IPS-NIHi11 (cell line): ENCODE data around the gene HS3ST4.

Experiments
- DNase-seq: peaks from one replicate; pipeline ENCODE4 v3.0.0; 2012; ENCODE audit warnings: mixed read lengths, low spot score

Gene HS3ST4

GRCh38 chr16:25823891-25824290, 132.1 kb downstream of the HS3ST4 start:
- DNase-seq: no peak

GRCh38 chr16:25827709-25828108, 135.9 kb downstream of the HS3ST4 start:
- no peak for DNase-seq

- no peak for DNase-seq
Measured at GRCh38 chr16:25828510-25828909, 136.8 kb downstream of the HS3ST4 start.

GRCh38 chr16:25832291-25832690, 140.5 kb downstream of the HS3ST4 start:
- DNase-seq: no peak

- no peak for DNase-seq
Measured at GRCh38 chr16:25834101-25834500, 142.3 kb downstream of the HS3ST4 start.

- DNase-seq: no peak
Measured at GRCh38 chr16:25835126-25835525, 143.4 kb downstream of the HS3ST4 start.

- peak; percentile 66 for DNase-seq
Measured at GRCh38 chr16:25838724-25839186, 147.0 kb downstream of the HS3ST4 start.

GRCh38 chr16:25841761-25842160, 150.0 kb downstream of the HS3ST4 start:
- no peak for DNase-seq

- DNase-seq: no peak
Measured at GRCh38 chr16:25845901-25846300, 154.1 kb downstream of the HS3ST4 start.

- no peak for DNase-seq
Measured at GRCh38 chr16:25854141-25854540, 162.4 kb downstream of the HS3ST4 start.

GRCh38 chr16:25855063-25855462, 163.3 kb downstream of the HS3ST4 start:
- DNase-seq: peak; percentile 26

- DNase-seq: peak; percentile 80
Measured at GRCh38 chr16:25855818-25856217, 164.1 kb downstream of the HS3ST4 start.

GRCh38 chr16:25859645-25860044, 167.9 kb downstream of the HS3ST4 start:
- no peak for DNase-seq

GRCh38 chr16:25867041-25867440, 175.3 kb downstream of the HS3ST4 start:
- no peak for DNase-seq

GRCh38 chr16:25868106-25868505, 176.3 kb downstream of the HS3ST4 start:
- DNase-seq: no peak

GRCh38 chr16:25868706-25869370, 177.1 kb downstream of the HS3ST4 start:
- DNase-seq: no peak

- DNase-seq: no peak
Measured at GRCh38 chr16:25872369-25873070, 180.8 kb downstream of the HS3ST4 start.

GRCh38 chr16:25874196-25874595, 182.4 kb downstream of the HS3ST4 start:
- no peak for DNase-seq

GRCh38 chr16:25875956-25876598, 184.3 kb downstream of the HS3ST4 start:
- DNase-seq: no peak

GRCh38 chr16:25877103-25877502, 185.3 kb downstream of the HS3ST4 start:
- DNase-seq: no peak

- DNase-seq: no peak
Measured at GRCh38 chr16:25886598-25886997, 194.8 kb downstream of the HS3ST4 start.

GRCh38 chr16:25888868-25889267, 197.1 kb downstream of the HS3ST4 start:
- no peak for DNase-seq

- peak; percentile 17 for DNase-seq
Measured at GRCh38 chr16:25893332-25893731, 201.6 kb downstream of the HS3ST4 start.
